IMR-90 (cell line): Measurements from ENCODE around the gene DVL3. TPM values are rescaled to one million over a fixed set of nuclear protein-coding genes. Genes with fewer than 3 reads are reported as not detected.

ENCODE experiments used
- ATAC-seq: fragments of 200-7000 bp; cut with Tn5 transposase; 2 replicates; pipeline ENCODE4 v1.9.1; 2020; ENCODE audit warnings: low read depth, mild to moderate bottlenecking, moderate library complexity
- BruUV-seq: library from RNA; stranded (reverse); fragments of 400-500 nt; replicated peaks from 2 replicates; lab custom pipeline; 2021; lab: Mats Ljungman, UMichigan
- CTCF ChIA-PET: fragments of 300-600 bp; formaldehyde crosslinking; extraction: SDS; loops from one replicate; lab custom pipeline; 2021; ENCODE audit warnings: antibody characterized with exemption; lab: Yijun Ruan, JAX
- POLR2A ChIA-PET: fragments of 300-600 bp; sonication (Branson Sonifier 250); formaldehyde crosslinking; loops from one replicate; lab custom pipeline; 2022; ENCODE audit warnings: antibody characterized with exemption; ENCODE audit not compliant: unreplicated experiment; lab: Charles Lee
- DNase-seq: peaks from one replicate; pipeline ENCODE4 v3.0.0; 2013
- H2AFZ ChIP-seq: replicated peaks from 2 replicates; pipeline ENCODE3; 2013; ENCODE audit warnings: low read length, mild to moderate bottlenecking; ENCODE audit not compliant: poor library complexity
- H2AK5ac ChIP-seq: 2 replicates; pipeline ENCODE4 v1.6.1; 2013; ENCODE audit warnings: low read depth, low read length, inconsistent platforms
- H2AK9ac ChIP-seq: replicated peaks from 2 replicates; pipeline ENCODE3; 2013; ENCODE audit warnings: mild to moderate bottlenecking, low read depth, low read length, moderate library complexity; ENCODE audit not compliant: poor library complexity
- H2BK120ac ChIP-seq: 2 replicates; pipeline ENCODE4 v1.6.1; 2013; ENCODE audit warnings: low read depth, low read length, inconsistent platforms
- H2BK15ac ChIP-seq: 3 replicates; pipeline ENCODE4 v1.6.1; 2013; ENCODE audit warnings: low read depth, low read length, inconsistent platforms
- H2BK20ac ChIP-seq: 2 replicates; pipeline ENCODE4 v1.6.1; 2013; ENCODE audit warnings: low read depth, mild to moderate bottlenecking, inconsistent platforms, low read length, moderate library complexity
- H2BK5ac ChIP-seq: 2 replicates; pipeline ENCODE4 v1.6.1; 2013; ENCODE audit warnings: mild to moderate bottlenecking, low read depth, low read length, inconsistent platforms; ENCODE audit not compliant: poor library complexity, severe bottlenecking
- H3K14ac ChIP-seq: replicated peaks from 2 replicates; pipeline ENCODE4 v1.6.1; 2013; ENCODE audit warnings: low read depth, low read length, inconsistent platforms
- H3K18ac ChIP-seq: 2 replicates; pipeline ENCODE4 v1.6.1; 2013; ENCODE audit warnings: low read depth, low read length, control low read depth
- H3K23ac ChIP-seq: 2 replicates; pipeline ENCODE4 v1.6.1; 2013; ENCODE audit warnings: low read depth, low read length, inconsistent platforms
- H3K27ac ChIP-seq: 2 replicates; pipeline ENCODE4 v1.5.1; 2013; ENCODE audit warnings: mild to moderate bottlenecking, control low read depth, low read length; ENCODE audit not compliant: insufficient read depth
- H3K27me3 ChIP-seq: 2 replicates; pipeline ENCODE4 v1.6.1; 2013; ENCODE audit warnings: low read length; ENCODE audit not compliant: control insufficient read depth, insufficient read depth
- H3K36me3 ChIP-seq: 2 replicates; pipeline ENCODE4 v1.6.1; 2013; ENCODE audit warnings: low read length, mixed read lengths; ENCODE audit not compliant: control insufficient read depth, insufficient read depth
- H3K4ac ChIP-seq: 2 replicates; pipeline ENCODE4 v1.6.1; 2013; ENCODE audit warnings: low read depth, low read length, inconsistent platforms
- H3K4me1 ChIP-seq: 2 replicates; pipeline ENCODE4 v1.6.1; 2013; ENCODE audit warnings: low read length, mixed read lengths; ENCODE audit not compliant: control insufficient read depth, insufficient read depth
- H3K4me2 ChIP-seq: 2 replicates; pipeline ENCODE4 v1.6.1; 2013; ENCODE audit warnings: low read depth, mild to moderate bottlenecking, control low read depth, low read length, moderate library complexity
- H3K4me3 ChIP-seq: 2 replicates; pipeline ENCODE4 v1.5.1; 2013; ENCODE audit warnings: low read depth, mild to moderate bottlenecking, control low read depth, low read length, moderate library complexity; ENCODE audit not compliant: insufficient read depth
- H3K56ac ChIP-seq: 2 replicates; pipeline ENCODE4 v1.6.1; 2013; ENCODE audit warnings: low read length, inconsistent platforms; ENCODE audit not compliant: insufficient read depth; ENCODE audit errors: extremely low read depth
- H3K79me1 ChIP-seq, 2 experiments: 2 replicates each; pipeline ENCODE4 v1.6.1; 2013; ENCODE audit warnings: low read length in 2 of 2, inconsistent platforms in 1 of 2, low read depth in 1 of 2
- H3K9ac ChIP-seq: 2 replicates; pipeline ENCODE4 v1.6.1; 2013; ENCODE audit warnings: low read depth, low read length, control low read depth
- H3K9me1 ChIP-seq: 2 replicates; pipeline ENCODE4 v1.6.1; 2013; ENCODE audit warnings: low read length, inconsistent platforms; ENCODE audit not compliant: insufficient read depth
- H3K9me3 ChIP-seq: 2 replicates; pipeline ENCODE4 v1.6.1; 2013; ENCODE audit warnings: low read length; ENCODE audit not compliant: control insufficient read depth, insufficient read depth
- H4K20me1 ChIP-seq: 2 replicates; pipeline ENCODE4 v1.6.1; 2013; ENCODE audit warnings: low read length, inconsistent platforms; ENCODE audit not compliant: insufficient read depth
- H4K5ac ChIP-seq: 2 replicates; pipeline ENCODE4 v1.6.1; 2013; ENCODE audit warnings: mild to moderate bottlenecking, low read depth, low read length, control low read depth
- H4K8ac ChIP-seq, 2 experiments: 2 replicates each; pipeline ENCODE4 v1.6.1; 2013; ENCODE audit warnings: low read depth in 2 of 2, low read length in 2 of 2, control low read depth in 1 of 2, inconsistent platforms in 1 of 2
- H4K91ac ChIP-seq: 2 replicates; pipeline ENCODE4 v1.6.1; 2013; ENCODE audit warnings: low read depth, low read length, inconsistent platforms; ENCODE audit not compliant: insufficient read depth
- CEBPB ChIP-seq: IDR thresholded peaks from 2 replicates; pipeline ENCODE4 v1.6.1; 2012; ENCODE audit warnings: low read depth, low read length, improper control_type of control experiment
- ELK1 ChIP-seq: fragments of 150-350 bp; IDR thresholded peaks from 2 replicates; pipeline ENCODE4 v1.6.1; 2016; ENCODE audit warnings: low read depth, mild to moderate bottlenecking, low read length, moderate library complexity, borderline replicate concordance
- SMC3 ChIP-seq: fragments of 150-350 bp; IDR thresholded peaks from 2 replicates; pipeline ENCODE4 v1.6.1; 2016; ENCODE audit warnings: low read depth, mild to moderate bottlenecking, antibody characterized with exemption, low read length, moderate library complexity
- WGBS, 2 experiments: methylation state at CpG; one replicate each; pipeline versions ENCODE4 v1.1.5 to v1.1.7; 2013; ENCODE audit warnings: missing lambda C conversion rate in 2 of 2; ENCODE audit not compliant: insufficient read length in 1 of 2; ENCODE audit errors: extremely low coverage in 2 of 2; 5-methylcytosine and 5-hydroxymethylcytosine counted together
- dilution Hi-C: fragments of 300-500 bp; cut with HindIII; formaldehyde crosslinking; loops from one replicate; pipeline ENCODE4 v1.14.3; 2018; ENCODE audit warnings: low sequenced_read_pairs; ENCODE audit not compliant: unreplicated experiment
- in situ Hi-C: fragments of 300-500 bp; cut with MboI; formaldehyde crosslinking; loops from 3 replicates; pipeline ENCODE4 v1.14.3; 2019; ENCODE audit warnings: low sequenced_read_pairs, inconsistent platforms, mixed read lengths
- intact Hi-C: fragments of 100-400 bp; cut with micrococcal nuclease; formaldehyde crosslinking; loops from 2 replicates; pipeline ENCODE4 v1.10.0; 2022
- polyA plus RNA-seq, 3 experiments: library from polyadenylated mRNA; depleted of rRNA; stranded (reverse); fragments of >200 nt; gene quantifications; 2 replicates each; pipeline ENCODE4 v1.2.3, GENCODE V29; 2012; ENCODE audit warnings: low replicate concordance in 1 of 3
- total RNA-seq: library from RNA; depleted of rRNA; stranded (reverse); fragments of >200 nt; gene quantifications from 2 replicates; pipeline ENCODE4 v1.2.3, GENCODE V29; 2012

Gene DVL3
- total and polyA plus RNA-seq, 2 of the 4 experiments (the other 2 are of a cell fraction): 23.3 to 40.4 TPM

- H4K8ac ChIP-seq: no peak overlapping the region
- no peaks in the 10 kb centered on the region for H3K9me3 ChIP-seq
- H3K4me2 ChIP-seq: no peak overlapping the region
- no peaks in the 10 kb centered on the region for H3K27me3 ChIP-seq
- H3K27ac ChIP-seq: no peak overlapping the region
- no peak for ATAC-seq
- CTCF ChIA-PET: no interaction called here
- no peak overlapping the region for H3K4ac ChIP-seq
- no peak overlapping the region for H2AK5ac ChIP-seq
- POLR2A ChIA-PET: no interaction called here
- H3K36me3 ChIP-seq: peaks cover 46% of the 10 kb centered on the region
- H3K79me1 ChIP-seq: peaks cover 15 to 58% of the 10 kb centered on the region in 2 experiments
- H3K18ac ChIP-seq: no peak overlapping the region
- no TSS peak for BruUV-seq
- H2BK15ac ChIP-seq: no peak overlapping the region
- WGBS, 2 experiments: no CpG with 5 or more reads among the region's 2 CpGs
- no peak overlapping the region for H3K56ac ChIP-seq
- peaks cover 39% of the 10 kb centered on the region for H4K20me1 ChIP-seq
- peaks cover 26% of the 10 kb centered on the region for H3K9me1 ChIP-seq
- peaks cover 23% of the 10 kb centered on the region for H3K4me1 ChIP-seq
- H3K9ac ChIP-seq: no peak overlapping the region
- H4K5ac ChIP-seq: no peak overlapping the region
- no peak overlapping the region for H4K91ac ChIP-seq
- H2AFZ ChIP-seq: no peak overlapping the region
- no peak overlapping the region for H3K14ac ChIP-seq
- no peak overlapping the region for H2AK9ac ChIP-seq
- no peak overlapping the region for H3K23ac ChIP-seq
- TF ChIP-seq CEBPB (no peak), SMC3 (no peak), ELK1 (no peak)
- dilution Hi-C loops (no loop called here), in situ Hi-C loops (no loop called here), intact Hi-C loops (no loop called here)
- no peak overlapping the region for H2BK20ac ChIP-seq
- H3K4me3 ChIP-seq: no peak overlapping the region
- H2BK5ac ChIP-seq: no peak overlapping the region
- DNase-seq: no peak
- H2BK120ac ChIP-seq: no peak overlapping the region
Observed at GRCh38 chr3:184173374-184173722, 18.2 kb downstream of the DVL3 start.
